ENCODE measurements around the gene SOWAHA. TPM values are rescaled to one million over a fixed set of nuclear protein-coding genes. Genes with fewer than 3 reads are reported as not detected.

SOWAHA gene
- total RNA-seq, 1 experiment from 2014 or later: 0.78 TPM

GRCh38 chr5:132791026-132791425 lies 22.1 kb upstream of the SOWAHA start:
- DNase-seq: no peak
- H3K27me3 Mint-ChIP-seq (ENCODE audit: unreplicated experiment): peaks cover 31% of the 10 kb centered on the region
- H3K27ac Mint-ChIP-seq (ENCODE audit: unreplicated experiment): no peak overlapping the region
- intact Hi-C loops (cut with micrococcal nuclease; ENCODE audit: unreplicated experiment): no loop called here
- H3K4me3 Mint-ChIP-seq (ENCODE audit: low read depth, unreplicated experiment): no peak overlapping the region
- no TSS peak for BruUV-seq (replicated peaks)
- TF ChIP-seq CTCF (IDR thresholded peaks at IDR 0.05; ENCODE audit: unreplicated experiment): no peak
- no peaks in the 10 kb centered on the region for H3K9me3 Mint-ChIP-seq (ENCODE audit: low read depth, unreplicated experiment)
- CTCF ChIA-PET: interaction anchor here (0.7 kb wide), 2 partner anchors 16 to 29 kb away, joined by 3 to 4 read pairs; no protein-coding TSS in a partner anchor
- H3K4me1 Mint-ChIP-seq (ENCODE audit: low read depth, unreplicated experiment): no peaks in the 10 kb centered on the region
- no peaks in the 10 kb centered on the region for H3K36me3 Mint-ChIP-seq (ENCODE audit: insufficient read depth, unreplicated experiment)

GRCh38 chr5:132797651-132798050 lies 15.5 kb upstream of the SOWAHA start:
- H3K9me3 Mint-ChIP-seq (ENCODE audit: low read depth, unreplicated experiment): no peaks in the 10 kb centered on the region
- H3K4me3 Mint-ChIP-seq (ENCODE audit: low read depth, unreplicated experiment): no peak overlapping the region
- CTCF ChIA-PET: no interaction called here
- DNase-seq: no peak
- TF ChIP-seq CTCF (IDR thresholded peaks at IDR 0.05; ENCODE audit: unreplicated experiment): no peak
- no peaks in the 10 kb centered on the region for H3K4me1 Mint-ChIP-seq (ENCODE audit: low read depth, unreplicated experiment)
- intact Hi-C loops (cut with micrococcal nuclease; ENCODE audit: unreplicated experiment): no loop called here
- H3K36me3 Mint-ChIP-seq (ENCODE audit: insufficient read depth, unreplicated experiment): no peaks in the 10 kb centered on the region
- H3K27ac Mint-ChIP-seq (ENCODE audit: unreplicated experiment): no peak overlapping the region
- H3K27me3 Mint-ChIP-seq (ENCODE audit: unreplicated experiment): peaks cover 19% of the 10 kb centered on the region
- no TSS peak for BruUV-seq (replicated peaks)

GRCh38 chr5:132799392-132799791 lies 13.7 kb upstream of the SOWAHA start:
- Mint-ChIP-seq H3K4me1 (ENCODE audit: low read depth, unreplicated experiment) (no peaks in the 10 kb centered on the region), H3K9me3 (ENCODE audit: low read depth, unreplicated experiment) (no peaks in the 10 kb centered on the region), H3K27me3 (ENCODE audit: unreplicated experiment) (peaks cover 19% of the 10 kb centered on the region), H3K36me3 (ENCODE audit: insufficient read depth, unreplicated experiment) (no peaks in the 10 kb centered on the region), H3K27ac (ENCODE audit: unreplicated experiment) (no peak overlapping the region), H3K4me3 (ENCODE audit: low read depth, unreplicated experiment) (no peak overlapping the region)
- no peak for DNase-seq
- CTCF ChIA-PET: no interaction called here
- no TSS peak for BruUV-seq (replicated peaks)
- TF ChIP-seq CTCF (IDR thresholded peaks at IDR 0.05; ENCODE audit: unreplicated experiment): no peak
- intact Hi-C loops (cut with micrococcal nuclease; ENCODE audit: unreplicated experiment): no loop called here

- H3K4me3 Mint-ChIP-seq (ENCODE audit: low read depth, unreplicated experiment): no peak overlapping the region
- H3K27ac Mint-ChIP-seq (ENCODE audit: unreplicated experiment): no peak overlapping the region
- CTCF ChIA-PET: interaction anchor here (0.7 kb wide), 1 partner anchor 313 kb away, joined by 6 read pairs; no protein-coding TSS in a partner anchor
- no peak for TF ChIP-seq CTCF (IDR thresholded peaks at IDR 0.05; ENCODE audit: unreplicated experiment)
- intact Hi-C loops (cut with micrococcal nuclease; ENCODE audit: unreplicated experiment): loop anchor here (10.0 kb wide), 1 partner anchor 416 kb away; no protein-coding TSS in a partner anchor
- no peaks in the 10 kb centered on the region for H3K9me3 Mint-ChIP-seq (ENCODE audit: low read depth, unreplicated experiment)
- H3K36me3 Mint-ChIP-seq (ENCODE audit: insufficient read depth, unreplicated experiment): no peaks in the 10 kb centered on the region
- no peak for DNase-seq
- no TSS peak for BruUV-seq (replicated peaks)
- peaks cover 21% of the 10 kb centered on the region for H3K27me3 Mint-ChIP-seq (ENCODE audit: unreplicated experiment)
- no peaks in the 10 kb centered on the region for H3K4me1 Mint-ChIP-seq (ENCODE audit: low read depth, unreplicated experiment)
Measured at GRCh38 chr5:132800545-132800944, 12.6 kb upstream of the SOWAHA start.

Measured in Calu3 (cell line).